ENCODE data around the gene AGBL4.

The AGBL4 gene

DNA sequence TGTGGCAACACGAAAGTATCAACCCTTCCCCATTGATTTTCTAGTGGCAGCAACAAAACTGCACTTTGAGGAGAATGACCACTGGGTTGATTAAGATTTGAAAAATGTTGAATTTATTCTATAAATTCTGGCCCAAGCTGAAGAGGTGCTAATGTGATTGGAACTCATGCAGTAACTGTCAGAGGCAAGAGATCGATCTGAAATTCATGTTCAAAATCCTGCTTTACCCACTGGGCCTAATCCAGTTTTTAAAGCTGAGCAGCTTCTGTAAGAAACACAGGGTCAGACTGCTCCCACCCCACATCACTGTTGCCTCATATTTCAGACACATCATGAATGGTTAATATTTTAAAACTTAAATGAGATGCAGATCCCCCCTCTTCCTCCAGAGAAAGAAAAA is 629.6 kb downstream of the AGBL4 start:
- H3K36me3 ChIP-seq (ENCODE audit: control insufficient read depth in 2 of 2, insufficient read depth in 1 of 2, low read length in 2 of 2): no peaks in the 10 kb centered on the region
- no peak for TF ChIP-seq ZSCAN30 (tag by site-specific recombination; IDR thresholded peaks at IDR 0.05)
- TF ChIP-seq BCL11A (tag by site-specific recombination; IDR thresholded peaks at IDR 0.05; ENCODE audit: low read depth): no peak
- TF ChIP-seq, protein P1, sequence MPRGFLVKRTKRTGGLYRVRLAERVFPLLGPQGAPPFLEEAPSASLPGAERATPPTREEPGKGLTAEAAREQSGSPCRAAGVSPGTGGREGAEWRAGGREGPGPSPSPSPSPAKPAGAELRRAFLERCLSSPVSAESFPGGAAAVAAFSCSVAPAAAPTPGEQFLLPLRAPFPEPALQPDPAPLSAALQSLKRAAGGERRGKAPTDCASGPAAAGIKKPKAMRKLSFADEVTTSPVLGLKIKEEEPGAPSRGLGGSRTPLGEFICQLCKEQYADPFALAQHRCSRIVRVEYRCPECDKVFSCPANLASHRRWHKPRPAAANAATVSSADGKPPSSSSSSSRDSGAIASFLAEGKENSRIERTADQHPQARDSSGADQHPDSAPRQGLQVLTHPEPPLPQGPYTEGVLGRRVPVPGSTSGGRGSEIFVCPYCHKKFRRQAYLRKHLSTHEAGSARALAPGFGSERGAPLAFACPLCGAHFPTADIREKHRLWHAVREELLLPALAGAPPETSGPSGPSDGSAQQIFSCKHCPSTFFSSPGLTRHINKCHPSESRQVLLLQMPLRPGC (tag by site-specific recombination; IDR thresholded peaks at IDR 0.05): no peak
- no peak for TF ChIP-seq ZNF560 (tag by site-specific recombination; IDR thresholded peaks at IDR 0.05; ENCODE audit: borderline replicate concordance)
- TF ChIP-seq, protein P2, sequence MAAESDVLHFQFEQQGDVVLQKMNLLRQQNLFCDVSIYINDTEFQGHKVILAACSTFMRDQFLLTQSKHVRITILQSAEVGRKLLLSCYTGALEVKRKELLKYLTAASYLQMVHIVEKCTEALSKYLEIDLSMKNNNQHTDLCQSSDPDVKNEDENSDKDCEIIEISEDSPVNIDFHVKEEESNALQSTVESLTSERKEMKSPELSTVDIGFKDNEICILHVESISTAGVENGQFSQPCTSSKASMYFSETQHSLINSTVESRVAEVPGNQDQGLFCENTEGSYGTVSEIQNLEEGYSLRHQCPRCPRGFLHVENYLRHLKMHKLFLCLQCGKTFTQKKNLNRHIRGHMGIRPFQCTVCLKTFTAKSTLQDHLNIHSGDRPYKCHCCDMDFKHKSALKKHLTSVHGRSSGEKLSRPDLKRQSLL (tag by site-specific recombination; IDR thresholded peaks at IDR 0.05): no peak
- no peak for TF ChIP-seq ZNF223 (tag by site-specific recombination; IDR thresholded peaks at IDR 0.05)
- no peak for TF ChIP-seq ZNF548 (tag by site-specific recombination; IDR thresholded peaks at IDR 0.05)

DNA sequence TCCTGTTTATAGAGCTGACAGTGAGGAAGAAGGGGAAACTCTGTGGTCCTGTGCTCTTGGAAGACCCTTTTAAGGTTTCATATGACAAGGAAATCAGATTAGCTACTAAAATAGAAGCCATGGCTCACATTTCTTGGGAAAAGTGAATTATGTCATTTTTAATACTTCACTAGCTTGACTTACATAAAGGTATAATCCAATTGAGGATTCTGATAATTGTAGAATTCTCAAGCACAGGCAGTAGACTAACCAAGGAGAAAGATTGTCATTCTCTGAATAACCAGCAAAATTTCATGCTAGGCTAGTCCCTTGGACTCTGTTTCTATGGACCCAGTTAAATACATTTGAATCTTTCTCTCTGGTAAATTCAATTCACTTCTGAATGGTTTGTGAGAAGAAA is 634.1 kb downstream of the AGBL4 start:
- Histone ChIP-seq H3K9me3 (ENCODE audit: control insufficient read depth, insufficient read depth, low read depth, low read length) (no peaks in the 10 kb centered on the region), H3K4me3 (ENCODE audit: low read depth, low read length) (no peak overlapping the region), H3K27ac (ENCODE audit: extremely low read depth, low read depth, low read length) (no peak overlapping the region), H3K36me3 (ENCODE audit: control insufficient read depth in 2 of 2, insufficient read depth in 1 of 2, low read length in 2 of 2) (no peaks in the 10 kb centered on the region), H3K4me1 (ENCODE audit: control insufficient read depth, insufficient read depth, low read length) (no peaks in the 10 kb centered on the region)
- POLR2A ChIA-PET: no interaction called here
- CTCF ChIA-PET: no interaction called here
- TF ChIP-seq ZNF776 (tag by site-specific recombination; IDR thresholded peaks at IDR 0.05; ENCODE audit: borderline replicate concordance): no peak
- no peak for TF ChIP-seq ZNF274 (IDR thresholded peaks at IDR 0.05; ENCODE audit: low read length)
- TF ChIP-seq ZNF274 (tag by site-specific recombination; IDR thresholded peaks at IDR 0.05; ENCODE audit: borderline replicate concordance): no peak
- no peak for TF ChIP-seq ZEB2 (tag by site-specific recombination; IDR thresholded peaks at IDR 0.05)
- TF ChIP-seq ZNF768 (tag by site-specific recombination; IDR thresholded peaks at IDR 0.05): no peak
- TF ChIP-seq, protein P2 (tag by site-specific recombination; IDR thresholded peaks at IDR 0.05): no peak
- TF ChIP-seq ZNF114 (tag by site-specific recombination; IDR thresholded peaks at IDR 0.05): no peak
- TF ChIP-seq, protein P3, sequence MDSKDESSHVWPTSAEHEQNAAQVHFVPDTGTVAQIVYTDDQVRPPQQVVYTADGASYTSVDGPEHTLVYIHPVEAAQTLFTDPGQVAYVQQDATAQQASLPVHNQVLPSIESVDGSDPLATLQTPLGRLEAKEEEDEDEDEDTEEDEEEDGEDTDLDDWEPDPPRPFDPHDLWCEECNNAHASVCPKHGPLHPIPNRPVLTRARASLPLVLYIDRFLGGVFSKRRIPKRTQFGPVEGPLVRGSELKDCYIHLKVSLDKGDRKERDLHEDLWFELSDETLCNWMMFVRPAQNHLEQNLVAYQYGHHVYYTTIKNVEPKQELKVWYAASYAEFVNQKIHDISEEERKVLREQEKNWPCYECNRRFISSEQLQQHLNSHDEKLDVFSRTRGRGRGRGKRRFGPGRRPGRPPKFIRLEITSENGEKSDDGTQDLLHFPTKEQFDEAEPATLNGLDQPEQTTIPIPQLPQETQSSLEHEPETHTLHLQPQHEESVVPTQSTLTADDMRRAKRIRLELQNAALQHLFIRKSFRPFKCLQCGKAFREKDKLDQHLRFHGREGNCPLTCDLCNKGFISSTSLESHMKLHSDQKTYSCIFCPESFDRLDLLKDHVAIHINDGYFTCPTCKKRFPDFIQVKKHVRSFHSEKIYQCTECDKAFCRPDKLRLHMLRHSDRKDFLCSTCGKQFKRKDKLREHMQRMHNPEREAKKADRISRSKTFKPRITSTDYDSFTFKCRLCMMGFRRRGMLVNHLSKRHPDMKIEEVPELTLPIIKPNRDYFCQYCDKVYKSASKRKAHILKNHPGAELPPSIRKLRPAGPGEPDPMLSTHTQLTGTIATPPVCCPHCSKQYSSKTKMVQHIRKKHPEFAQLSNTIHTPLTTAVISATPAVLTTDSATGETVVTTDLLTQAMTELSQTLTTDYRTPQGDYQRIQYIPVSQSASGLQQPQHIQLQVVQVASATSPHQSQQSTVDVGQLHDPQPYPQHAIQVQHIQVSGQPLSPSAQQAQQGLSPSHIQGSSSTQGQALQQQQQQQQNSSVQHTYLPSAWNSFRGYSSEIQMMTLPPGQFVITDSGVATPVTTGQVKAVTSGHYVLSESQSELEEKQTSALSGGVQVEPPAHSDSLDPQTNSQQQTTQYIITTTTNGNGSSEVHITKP (tag by site-specific recombination; IDR thresholded peaks at IDR 0.05): no peak
- TF ChIP-seq, protein P4, sequence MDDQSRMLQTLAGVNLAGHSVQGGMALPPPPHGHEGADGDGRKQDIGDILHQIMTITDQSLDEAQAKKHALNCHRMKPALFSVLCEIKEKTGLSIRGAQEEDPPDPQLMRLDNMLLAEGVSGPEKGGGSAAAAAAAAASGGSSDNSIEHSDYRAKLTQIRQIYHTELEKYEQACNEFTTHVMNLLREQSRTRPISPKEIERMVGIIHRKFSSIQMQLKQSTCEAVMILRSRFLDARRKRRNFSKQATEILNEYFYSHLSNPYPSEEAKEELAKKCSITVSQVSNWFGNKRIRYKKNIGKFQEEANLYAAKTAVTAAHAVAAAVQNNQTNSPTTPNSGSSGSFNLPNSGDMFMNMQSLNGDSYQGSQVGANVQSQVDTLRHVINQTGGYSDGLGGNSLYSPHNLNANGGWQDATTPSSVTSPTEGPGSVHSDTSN (CRISPR knock-in tag; IDR thresholded peaks at IDR 0.05): no peak
- TF ChIP-seq, protein P5, sequence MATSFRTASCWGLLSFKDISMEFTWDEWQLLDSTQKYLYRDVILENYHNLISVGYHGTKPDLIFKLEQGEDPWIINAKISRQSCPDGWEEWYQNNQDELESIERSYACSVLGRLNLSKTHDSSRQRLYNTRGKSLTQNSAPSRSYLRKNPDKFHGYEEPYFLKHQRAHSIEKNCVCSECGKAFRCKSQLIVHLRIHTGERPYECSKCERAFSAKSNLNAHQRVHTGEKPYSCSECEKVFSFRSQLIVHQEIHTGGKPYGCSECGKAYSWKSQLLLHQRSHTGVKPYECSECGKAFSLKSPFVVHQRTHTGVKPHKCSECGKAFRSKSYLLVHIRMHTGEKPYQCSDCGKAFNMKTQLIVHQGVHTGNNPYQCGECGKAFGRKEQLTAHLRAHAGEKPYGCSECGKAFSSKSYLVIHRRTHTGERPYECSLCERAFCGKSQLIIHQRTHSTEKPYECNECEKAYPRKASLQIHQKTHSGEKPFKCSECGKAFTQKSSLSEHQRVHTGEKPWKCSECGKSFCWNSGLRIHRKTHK (tag by site-specific recombination; IDR thresholded peaks at IDR 0.05): no peak
- no peak for TF ChIP-seq ZNF155 (tag by site-specific recombination; IDR thresholded peaks at IDR 0.05)
- TF ChIP-seq, protein P6, sequence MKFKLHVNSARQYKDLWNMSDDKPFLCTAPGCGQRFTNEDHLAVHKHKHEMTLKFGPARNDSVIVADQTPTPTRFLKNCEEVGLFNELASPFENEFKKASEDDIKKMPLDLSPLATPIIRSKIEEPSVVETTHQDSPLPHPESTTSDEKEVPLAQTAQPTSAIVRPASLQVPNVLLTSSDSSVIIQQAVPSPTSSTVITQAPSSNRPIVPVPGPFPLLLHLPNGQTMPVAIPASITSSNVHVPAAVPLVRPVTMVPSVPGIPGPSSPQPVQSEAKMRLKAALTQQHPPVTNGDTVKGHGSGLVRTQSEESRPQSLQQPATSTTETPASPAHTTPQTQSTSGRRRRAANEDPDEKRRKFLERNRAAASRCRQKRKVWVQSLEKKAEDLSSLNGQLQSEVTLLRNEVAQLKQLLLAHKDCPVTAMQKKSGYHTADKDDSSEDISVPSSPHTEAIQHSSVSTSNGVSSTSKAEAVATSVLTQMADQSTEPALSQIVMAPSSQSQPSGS (tag by site-specific recombination; IDR thresholded peaks at IDR 0.05; ENCODE audit: low read depth): no peak
- TF ChIP-seq ZNF157 (tag by site-specific recombination; IDR thresholded peaks at IDR 0.05): no peak
- TF ChIP-seq ZNF670 (tag by site-specific recombination; IDR thresholded peaks at IDR 0.05; ENCODE audit: low read depth): no peak

More for the DNA sequence above, 629.6 kb downstream of the AGBL4 start:
- H3K27ac ChIP-seq (ENCODE audit: extremely low read depth, low read depth, low read length): no peak overlapping the region
- H3K4me1 ChIP-seq (ENCODE audit: control insufficient read depth, insufficient read depth, low read length): no peaks in the 10 kb centered on the region
- no peak overlapping the region for H3K4me3 ChIP-seq (ENCODE audit: low read depth, low read length)
- ChIA-PET POLR2A (no interaction called here), CTCF (no interaction called here)
- no peaks in the 10 kb centered on the region for H3K9me3 ChIP-seq (ENCODE audit: control insufficient read depth, insufficient read depth, low read depth, low read length)

Measured in HEK293 (cell line).